ENCODE measurements around the gene SRCAP. TPM values are rescaled to one million over a fixed set of nuclear protein-coding genes. Genes with fewer than 3 reads are reported as not detected.
A peak's percentile ranks its signal among the peaks of the same experiment; 100 is the strongest.

Gene SRCAP
- total RNA-seq, 2 experiments from 2014 or later: 59.5 to 60.1 TPM

DNA sequence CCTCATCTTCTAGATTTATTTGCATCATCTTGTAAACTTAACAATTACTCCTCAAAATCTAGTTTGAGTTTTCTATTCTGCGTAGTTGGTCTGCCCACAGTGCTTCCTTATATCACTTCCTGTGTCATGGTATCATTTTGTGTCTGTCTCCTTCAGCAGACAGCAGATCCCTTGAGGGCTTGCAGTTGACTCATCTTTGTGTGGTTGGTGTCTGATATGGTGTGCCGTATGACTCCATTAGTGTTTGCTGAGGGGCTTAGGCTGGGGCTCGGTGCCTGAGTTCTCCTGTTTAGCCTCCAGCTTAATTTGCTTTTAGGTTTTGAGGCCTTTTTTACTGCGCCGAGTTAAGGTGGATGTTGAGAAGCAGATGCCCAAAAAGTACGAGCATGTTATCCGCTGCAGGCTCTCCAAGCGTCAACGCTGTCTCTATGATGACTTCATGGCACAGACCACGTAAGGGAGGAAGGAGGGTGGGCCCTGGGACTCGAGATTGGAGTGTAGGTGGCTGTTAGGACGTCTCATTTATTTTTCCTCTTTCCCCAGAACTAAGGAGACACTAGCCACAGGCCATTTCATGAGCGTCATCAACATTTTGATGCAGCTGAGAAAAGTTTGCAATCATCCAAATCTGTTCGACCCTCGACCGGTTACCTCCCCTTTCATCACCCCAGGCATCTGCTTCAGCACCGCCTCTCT is 16.9 kb downstream of the SRCAP start:
- Mint-ChIP-seq H3K27ac (peak overlapping the region; percentile 86), H3K4me1 (ENCODE audit: low read depth) (peaks cover 34% of the 10 kb centered on the region), H3K36me3 (ENCODE audit: low read depth) (peaks cover 85% of the 10 kb centered on the region), H3K9me3 (no peaks in the 10 kb centered on the region), H3K4me3 (peak overlapping the region; percentile 65), H3K27me3 (no peaks in the 10 kb centered on the region)
- ATAC-seq (ENCODE audit: poor library complexity): peak; percentile 96
- H3K4me3 ChIP-seq (ENCODE audit: low read length): no peak overlapping the region
- DNase-seq: peak in 12 of 14 experiments; percentile 8 to 78 (median 23)
- ChIA-PET POLR2A (interaction anchor here (0.5 to 1.7 kb wide), 2 partner anchors 17 to 49 kb away, joined by 3 to 6 read pairs; partner anchors contain the start of gene SRCAP), CTCF (no interaction called here)
- H3K27ac ChIP-seq (ENCODE audit: low read depth in 1 of 2, low read length in 2 of 2): peak overlapping the region; percentile 29 to 32
- peaks cover 18% of the 10 kb centered on the region for H3K4me1 ChIP-seq (ENCODE audit: insufficient read depth, low read length)
- H3K9me3 ChIP-seq (ENCODE audit: control insufficient read depth in 1 of 2, insufficient read depth in 1 of 2, low read length in 2 of 2): no peaks in the 10 kb centered on the region
- no peaks in the 10 kb centered on the region for H3K27me3 ChIP-seq (ENCODE audit: control insufficient read depth in 1 of 2, insufficient read depth in 2 of 2, low read length in 2 of 2)
- TF ChIP-seq, protein P1, sequence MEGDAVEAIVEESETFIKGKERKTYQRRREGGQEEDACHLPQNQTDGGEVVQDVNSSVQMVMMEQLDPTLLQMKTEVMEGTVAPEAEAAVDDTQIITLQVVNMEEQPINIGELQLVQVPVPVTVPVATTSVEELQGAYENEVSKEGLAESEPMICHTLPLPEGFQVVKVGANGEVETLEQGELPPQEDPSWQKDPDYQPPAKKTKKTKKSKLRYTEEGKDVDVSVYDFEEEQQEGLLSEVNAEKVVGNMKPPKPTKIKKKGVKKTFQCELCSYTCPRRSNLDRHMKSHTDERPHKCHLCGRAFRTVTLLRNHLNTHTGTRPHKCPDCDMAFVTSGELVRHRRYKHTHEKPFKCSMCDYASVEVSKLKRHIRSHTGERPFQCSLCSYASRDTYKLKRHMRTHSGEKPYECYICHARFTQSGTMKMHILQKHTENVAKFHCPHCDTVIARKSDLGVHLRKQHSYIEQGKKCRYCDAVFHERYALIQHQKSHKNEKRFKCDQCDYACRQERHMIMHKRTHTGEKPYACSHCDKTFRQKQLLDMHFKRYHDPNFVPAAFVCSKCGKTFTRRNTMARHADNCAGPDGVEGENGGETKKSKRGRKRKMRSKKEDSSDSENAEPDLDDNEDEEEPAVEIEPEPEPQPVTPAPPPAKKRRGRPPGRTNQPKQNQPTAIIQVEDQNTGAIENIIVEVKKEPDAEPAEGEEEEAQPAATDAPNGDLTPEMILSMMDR (IDR thresholded peaks at IDR 0.05): no peak
- intact Hi-C loops (cut with DNase I, micrococcal nuclease): no loop called here
- peaks cover 89% of the 10 kb centered on the region for H3K36me3 ChIP-seq (ENCODE audit: insufficient read depth, low read length)

DNA sequence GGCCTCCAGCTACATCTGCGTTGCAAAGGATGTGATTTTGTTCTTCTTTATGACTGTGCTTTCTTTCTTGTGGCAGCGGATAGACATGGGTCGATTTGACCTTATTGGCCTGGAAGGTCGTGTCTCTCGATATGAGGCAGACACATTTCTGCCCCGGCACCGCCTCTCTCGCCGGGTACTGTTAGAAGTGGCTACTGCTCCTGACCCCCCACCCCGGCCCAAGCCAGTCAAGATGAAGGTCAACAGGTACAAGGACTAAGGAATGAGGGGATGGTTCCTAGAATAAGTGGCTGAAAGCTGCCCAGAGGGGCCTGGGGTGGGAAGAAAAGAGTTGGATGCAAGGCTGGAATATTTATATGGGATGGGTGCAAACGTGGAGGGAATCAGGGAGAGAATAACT is 21.1 kb downstream of the SRCAP start:
- Mint-ChIP-seq H3K4me1 (ENCODE audit: low read depth) (peaks cover 26% of the 10 kb centered on the region), H3K36me3 (ENCODE audit: low read depth) (peaks cover 90% of the 10 kb centered on the region), H3K4me3 (no peak overlapping the region), H3K27ac (no peak overlapping the region), H3K9me3 (no peaks in the 10 kb centered on the region), H3K27me3 (no peaks in the 10 kb centered on the region)
- Histone ChIP-seq H3K4me3 (ENCODE audit: low read length) (no peak overlapping the region), H3K36me3 (ENCODE audit: insufficient read depth, low read length) (peaks cover 93% of the 10 kb centered on the region), H3K4me1 (ENCODE audit: insufficient read depth, low read length) (peaks cover 12% of the 10 kb centered on the region), H3K27me3 (ENCODE audit: control insufficient read depth in 1 of 2, insufficient read depth in 2 of 2, low read length in 2 of 2) (no peaks in the 10 kb centered on the region), H3K9me3 (ENCODE audit: control insufficient read depth in 1 of 2, insufficient read depth in 1 of 2, low read length in 2 of 2) (no peaks in the 10 kb centered on the region), H3K27ac (ENCODE audit: low read depth in 1 of 2, low read length in 2 of 2) (no peak overlapping the region)
- no peak for ATAC-seq (ENCODE audit: poor library complexity)
- TF ChIP-seq, protein P1 (IDR thresholded peaks at IDR 0.05): no peak
- CTCF ChIA-PET: no interaction called here
- intact Hi-C loops (cut with DNase I, micrococcal nuclease): no loop called here
- no peak for DNase-seq
- POLR2A ChIA-PET: no interaction called here

DNA sequence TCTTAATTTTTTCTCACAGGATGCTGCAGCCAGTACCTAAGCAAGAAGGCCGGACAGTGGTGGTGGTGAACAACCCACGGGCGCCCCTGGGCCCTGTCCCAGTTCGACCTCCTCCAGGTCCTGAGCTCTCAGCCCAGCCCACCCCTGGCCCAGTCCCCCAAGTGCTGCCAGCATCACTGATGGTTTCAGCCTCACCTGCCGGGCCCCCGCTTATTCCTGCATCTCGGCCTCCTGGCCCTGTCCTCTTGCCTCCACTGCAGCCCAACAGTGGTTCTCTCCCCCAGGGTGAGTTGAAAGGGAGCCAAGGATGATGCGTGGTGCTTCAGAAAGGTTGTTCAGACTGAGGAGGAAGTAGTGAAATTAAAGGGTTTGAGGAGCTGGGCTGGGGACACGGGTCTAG is 21.7 kb downstream of the SRCAP start:
- TF ChIP-seq, protein P1 (IDR thresholded peaks at IDR 0.05): no peak
- Mint-ChIP-seq H3K4me1 (ENCODE audit: low read depth) (peaks cover 21% of the 10 kb centered on the region), H3K27ac (peak overlapping the region; percentile 0), H3K36me3 (ENCODE audit: low read depth) (peaks cover 90% of the 10 kb centered on the region), H3K9me3 (no peaks in the 10 kb centered on the region), H3K27me3 (no peaks in the 10 kb centered on the region), H3K4me3 (no peak overlapping the region)
- ATAC-seq (ENCODE audit: poor library complexity) (no peak), DNase-seq (no peak)
- intact Hi-C loops (cut with DNase I, micrococcal nuclease): no loop called here
- H3K9me3 ChIP-seq (ENCODE audit: control insufficient read depth in 1 of 2, insufficient read depth in 1 of 2, low read length in 2 of 2): no peaks in the 10 kb centered on the region
- H3K27ac ChIP-seq (ENCODE audit: low read depth in 1 of 2, low read length in 2 of 2): no peak overlapping the region
- peaks cover 11% of the 10 kb centered on the region for H3K4me1 ChIP-seq (ENCODE audit: insufficient read depth, low read length)
- no peak overlapping the region for H3K4me3 ChIP-seq (ENCODE audit: low read length)
- ChIA-PET POLR2A (no interaction called here), CTCF (interaction anchor here (1.6 kb wide), 1 partner anchor 10 kb away, joined by 5 read pairs; no protein-coding TSS in a partner anchor)
- H3K36me3 ChIP-seq (ENCODE audit: insufficient read depth, low read length): peaks cover 93% of the 10 kb centered on the region
- H3K27me3 ChIP-seq (ENCODE audit: control insufficient read depth in 1 of 2, insufficient read depth in 2 of 2, low read length in 2 of 2): no peaks in the 10 kb centered on the region

Data from CD4-positive, alpha-beta T cell (primary cell).